BJ (cell line): Measurements from ENCODE around the gene MMP15. TPM values are rescaled to one million over a fixed set of nuclear protein-coding genes. Genes with fewer than 3 reads are reported as not detected.

Experiments used
- CTCF ChIA-PET: fragments of 350-600 bp; formaldehyde crosslinking; extraction: SDS; loops from one replicate; lab custom pipeline; 2021; ENCODE audit warnings: antibody characterized with exemption, inconsistent platforms; lab: Yijun Ruan, JAX
- POLR2A ChIA-PET: fragments of 300-600 bp; sonication (Branson Sonifier 250); formaldehyde crosslinking; extraction: SDS; loops from one replicate; lab custom pipeline; 2021; ENCODE audit warnings: antibody characterized with exemption; lab: Charles Lee
- DNase-seq: peaks from one replicate; pipeline ENCODE4 v3.0.0-alpha.2; 2011; ENCODE audit warnings: low read depth
- H3K27me3 ChIP-seq: 2 replicates; pipeline ENCODE4 v1.6.0; 2011; ENCODE audit warnings: low read length; ENCODE audit not compliant: control insufficient read depth, insufficient read depth
- H3K36me3 ChIP-seq: 2 replicates; pipeline ENCODE4 v1.5.1; 2011; ENCODE audit warnings: low read length; ENCODE audit not compliant: control insufficient read depth, insufficient read depth
- H3K4me3 ChIP-seq: 2 replicates; pipeline ENCODE4 v1.5.1; 2011; ENCODE audit warnings: low read depth, mild to moderate bottlenecking, control low read depth, low read length
- polyA plus RNA-seq: library from polyadenylated mRNA; depleted of rRNA; stranded (reverse); fragments of >200 nt; gene quantifications from 2 replicates; pipeline ENCODE4 v1.2.3, GENCODE V29; 2011
- TF ChIP-seq, protein P1 (sequence below): IDR thresholded peaks from 2 replicates; pipeline ENCODE4 v1.5.1; 2011; ENCODE audit warnings: low read depth, mild to moderate bottlenecking, control low read depth, inconsistent platforms, low read length, moderate library complexity; ENCODE audit not compliant: insufficient read depth

MMP15 gene
- polyA plus RNA-seq, 1 experiment: 1.1 TPM

DNA sequence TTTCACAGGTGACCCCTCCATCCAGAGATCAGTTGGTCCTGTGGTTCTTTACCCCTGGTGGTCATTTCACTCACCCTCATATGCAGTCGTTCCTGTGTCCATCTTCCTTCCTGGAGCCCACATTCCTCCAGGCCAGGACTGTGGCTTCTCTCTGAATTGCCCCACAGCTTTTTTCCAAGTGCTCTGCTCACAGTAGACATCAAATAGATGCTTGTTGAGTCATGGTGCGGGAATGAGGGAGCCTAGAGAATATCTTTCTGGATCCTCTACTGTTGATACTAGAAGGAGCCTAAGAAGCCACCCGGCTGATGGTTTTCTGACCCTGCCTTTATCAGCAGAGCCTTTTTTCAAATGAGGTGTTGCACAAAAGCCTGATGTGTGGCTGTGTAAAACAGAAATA is 13.9 kb upstream of the MMP15 start:
- POLR2A ChIA-PET: interaction anchor here (0.6 kb wide), 1 partner anchor 87 kb away, joined by 3 read pairs; no protein-coding TSS in a partner anchor
- Histone ChIP-seq H3K27me3 (no peaks in the 10 kb centered on the region), H3K4me3 (no peak overlapping the region), H3K36me3 (no peaks in the 10 kb centered on the region; the same call in 1 of the 2 replicates)
- CTCF ChIA-PET: interaction anchor here (0.7 to 3.5 kb wide), 4 partner anchors 11 to 110 kb away, joined by 3 to 13 read pairs (median 6); partner anchors contain the start of gene ZNF319
- DNase-seq: no peak
- TF ChIP-seq, protein P1, sequence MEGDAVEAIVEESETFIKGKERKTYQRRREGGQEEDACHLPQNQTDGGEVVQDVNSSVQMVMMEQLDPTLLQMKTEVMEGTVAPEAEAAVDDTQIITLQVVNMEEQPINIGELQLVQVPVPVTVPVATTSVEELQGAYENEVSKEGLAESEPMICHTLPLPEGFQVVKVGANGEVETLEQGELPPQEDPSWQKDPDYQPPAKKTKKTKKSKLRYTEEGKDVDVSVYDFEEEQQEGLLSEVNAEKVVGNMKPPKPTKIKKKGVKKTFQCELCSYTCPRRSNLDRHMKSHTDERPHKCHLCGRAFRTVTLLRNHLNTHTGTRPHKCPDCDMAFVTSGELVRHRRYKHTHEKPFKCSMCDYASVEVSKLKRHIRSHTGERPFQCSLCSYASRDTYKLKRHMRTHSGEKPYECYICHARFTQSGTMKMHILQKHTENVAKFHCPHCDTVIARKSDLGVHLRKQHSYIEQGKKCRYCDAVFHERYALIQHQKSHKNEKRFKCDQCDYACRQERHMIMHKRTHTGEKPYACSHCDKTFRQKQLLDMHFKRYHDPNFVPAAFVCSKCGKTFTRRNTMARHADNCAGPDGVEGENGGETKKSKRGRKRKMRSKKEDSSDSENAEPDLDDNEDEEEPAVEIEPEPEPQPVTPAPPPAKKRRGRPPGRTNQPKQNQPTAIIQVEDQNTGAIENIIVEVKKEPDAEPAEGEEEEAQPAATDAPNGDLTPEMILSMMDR: no peak

DNA sequence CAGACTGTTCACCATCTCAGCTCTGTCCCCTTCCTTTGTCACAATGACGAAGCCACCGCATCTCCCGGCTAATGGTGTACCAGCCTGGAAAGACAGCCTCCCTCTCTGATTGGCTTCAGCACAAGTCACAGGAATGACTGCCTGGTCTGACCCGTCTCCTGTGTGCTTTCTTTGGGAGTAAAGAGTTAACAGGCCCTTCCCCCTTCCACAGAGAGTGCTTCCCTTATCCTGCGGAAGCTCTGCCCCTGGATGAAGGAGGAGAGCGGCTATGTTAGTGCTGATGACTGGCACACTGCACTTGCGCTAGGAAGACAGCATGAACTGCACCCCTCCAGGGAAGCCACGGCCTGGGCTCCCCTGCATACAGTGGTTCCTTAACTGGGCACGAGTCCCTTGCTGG is 13.1 kb upstream of the MMP15 start:
- no peaks in the 10 kb centered on the region for H3K27me3 ChIP-seq
- ChIA-PET POLR2A (no interaction called here), CTCF (interaction anchor here (1.2 to 3.5 kb wide), 4 partner anchors 12 to 109 kb away, joined by 3 to 13 read pairs (median 6); partner anchors contain the start of gene ZNF319)
- DNase-seq: no peak
- no peak overlapping the region for H3K4me3 ChIP-seq
- TF ChIP-seq, protein P1: no peak
- no peaks in the 10 kb centered on the region; the same call in 1 of the 2 replicates for H3K36me3 ChIP-seq

DNA sequence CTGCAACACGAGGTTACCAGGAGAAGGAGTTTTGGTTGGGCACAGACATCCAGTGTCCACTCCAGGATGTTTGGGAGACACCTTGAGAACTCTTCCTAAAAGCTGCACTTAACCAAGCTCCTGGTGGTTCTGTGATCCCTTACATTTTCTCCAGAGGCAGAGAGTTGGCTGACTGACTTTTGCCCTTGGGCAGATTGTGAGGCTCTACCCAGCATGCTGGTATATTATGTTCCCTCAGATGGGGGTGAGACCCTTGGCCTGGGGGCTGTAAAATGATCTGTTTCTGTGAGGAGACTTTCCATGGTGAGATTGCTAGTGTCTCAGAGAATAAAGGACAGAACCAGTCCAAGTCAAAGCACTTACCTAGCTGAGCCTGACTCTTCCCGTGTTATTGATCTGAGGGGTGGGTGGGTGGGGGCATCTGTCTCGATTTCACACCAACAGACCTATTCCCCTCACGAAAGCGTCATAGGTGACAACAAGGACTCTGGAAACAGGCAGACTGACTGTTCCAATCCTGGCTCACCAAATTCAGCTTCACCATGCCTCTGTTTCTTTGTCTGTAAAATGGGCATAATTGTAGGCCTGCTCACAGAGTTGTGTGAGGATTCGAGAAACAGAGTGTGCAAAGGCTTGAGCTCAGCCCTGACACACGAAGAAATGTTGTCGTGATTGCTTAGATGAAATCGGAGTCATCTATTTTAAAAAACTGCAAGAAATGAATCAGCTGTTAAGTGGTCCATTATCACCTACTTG is 12.2 kb upstream of the MMP15 start:
- ChIA-PET CTCF (interaction anchor here (0.7 to 3.5 kb wide), 7 partner anchors 8 to 425 kb away, joined by 3 to 13 read pairs (median 4); no protein-coding TSS in a partner anchor), POLR2A (no interaction called here)
- no peak for DNase-seq
- H3K4me3 ChIP-seq: no peak overlapping the region
- TF ChIP-seq, protein P1: no peak
- no peaks in the 10 kb centered on the region for H3K27me3 ChIP-seq
- H3K36me3 ChIP-seq: no peaks in the 10 kb centered on the region; the same call in 1 of the 2 replicates

DNA sequence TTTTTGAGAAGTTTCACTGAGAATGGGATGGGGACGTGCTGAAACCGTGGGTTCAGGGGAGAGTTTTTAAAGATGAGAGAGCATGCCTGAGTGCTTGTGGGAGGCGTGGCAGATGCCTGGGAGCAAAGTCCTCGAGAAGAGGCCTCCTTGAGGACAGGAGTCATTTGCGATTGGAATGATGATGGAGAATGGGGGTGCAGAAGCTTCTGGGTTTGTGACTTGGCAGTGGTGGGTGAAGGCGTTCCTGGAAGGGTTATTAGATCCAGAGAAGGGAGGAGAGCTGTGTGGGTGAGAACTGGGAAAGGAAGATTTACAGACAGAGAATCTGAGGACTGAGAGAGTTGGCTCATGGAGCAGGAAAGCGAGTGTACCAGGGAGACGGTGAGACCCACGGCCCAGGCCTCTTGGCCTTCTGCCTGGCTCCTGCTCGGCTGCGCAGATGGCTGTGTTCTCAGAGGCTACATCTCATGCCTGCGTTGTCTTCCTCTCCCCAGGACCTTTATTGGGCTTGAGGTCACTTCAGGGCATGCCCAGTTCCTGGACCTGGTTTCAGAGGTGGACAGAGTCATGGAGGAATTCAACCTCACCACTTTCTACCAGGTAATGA is 8.6 kb upstream of the MMP15 start:
- no peak for DNase-seq
- H3K36me3 ChIP-seq: peaks cover 5% of the 10 kb centered on the region
- ChIA-PET POLR2A (no interaction called here), CTCF (interaction anchor here (3.4 kb wide), 1 partner anchor 105 kb away, joined by 16 read pairs; no protein-coding TSS in a partner anchor)
- TF ChIP-seq, protein P1: no peak
- H3K4me3 ChIP-seq: no peak overlapping the region
- H3K27me3 ChIP-seq: no peaks in the 10 kb centered on the region

DNA sequence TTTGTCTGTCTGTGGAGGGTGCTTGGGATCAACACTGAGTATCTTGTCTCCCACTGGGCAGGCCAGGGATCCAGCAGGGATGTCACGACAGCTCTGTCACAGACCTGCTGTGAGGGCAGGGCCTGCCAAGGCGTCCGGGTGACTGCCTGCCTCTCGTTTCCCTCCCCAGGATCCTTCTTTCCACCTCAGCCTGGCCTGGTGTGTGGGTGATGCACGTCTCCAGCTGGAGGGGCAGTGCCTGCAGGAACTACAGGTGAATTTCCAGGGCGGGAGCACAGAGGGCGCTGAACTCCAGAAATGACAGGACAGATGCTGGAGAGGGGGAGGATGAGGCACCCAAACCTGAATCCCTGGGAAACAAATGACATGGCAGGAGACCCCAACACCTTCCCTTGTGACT is 6.8 kb upstream of the MMP15 start:
- CTCF ChIA-PET: interaction anchor here (0.9 to 3.4 kb wide), 3 partner anchors 101 to 108 kb away, joined by 3 to 16 read pairs (median 4); no protein-coding TSS in a partner anchor
- TF ChIP-seq, protein P1: no peak
- Histone ChIP-seq H3K36me3 (peaks cover 5% of the 10 kb centered on the region), H3K4me3 (no peak overlapping the region), H3K27me3 (no peaks in the 10 kb centered on the region; the same call in 1 of the 2 replicates)
- POLR2A ChIA-PET: no interaction called here
- no peak for DNase-seq
